Mammary epithelial cell (primary cell): ENCODE data around the gene STX8.

Experiments
- EZH2 ChIP-seq: IDR thresholded peaks from 2 replicates; pipeline ENCODE4 v1.6.1; 2012; ENCODE audit warnings: low read length, inconsistent platforms, borderline replicate concordance
- TF ChIP-seq, protein P1 (sequence below), 2 donors: IDR thresholded peaks in 1 of 2; conservative IDR thresholded peaks in 1 of 2; 2 replicates each; pipeline ENCODE4 v1.5.1; 2011 to 2012; ENCODE audit warnings: inconsistent platforms in 2 of 2, low read length in 2 of 2, mild to moderate bottlenecking in 2 of 2, control low read depth in 1 of 2, low read depth in 1 of 2; ENCODE audit not compliant: insufficient read depth in 1 of 2; ENCODE audit errors: extremely low read depth in 1 of 2

DNA sequence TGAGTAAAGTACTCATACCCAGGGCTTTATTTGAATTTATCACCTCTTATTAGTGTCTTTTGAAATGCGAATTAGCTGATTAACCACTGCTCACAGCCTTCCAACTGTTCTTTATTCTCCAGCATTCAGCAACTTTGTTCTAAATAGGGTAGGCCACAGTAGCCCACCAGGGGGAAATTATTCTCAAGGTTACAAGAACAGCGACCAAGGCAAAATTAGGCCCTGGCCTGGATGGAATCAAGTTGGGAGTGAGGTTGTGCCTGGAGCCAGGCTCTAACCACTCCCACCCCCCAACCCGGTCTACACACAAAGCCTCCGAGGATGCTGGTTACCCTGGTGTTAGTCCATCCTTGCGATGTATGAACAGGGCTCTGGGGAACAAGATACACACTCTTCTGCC, 245.5 kb downstream of the STX8 start:
- TF ChIP-seq, protein P1, sequence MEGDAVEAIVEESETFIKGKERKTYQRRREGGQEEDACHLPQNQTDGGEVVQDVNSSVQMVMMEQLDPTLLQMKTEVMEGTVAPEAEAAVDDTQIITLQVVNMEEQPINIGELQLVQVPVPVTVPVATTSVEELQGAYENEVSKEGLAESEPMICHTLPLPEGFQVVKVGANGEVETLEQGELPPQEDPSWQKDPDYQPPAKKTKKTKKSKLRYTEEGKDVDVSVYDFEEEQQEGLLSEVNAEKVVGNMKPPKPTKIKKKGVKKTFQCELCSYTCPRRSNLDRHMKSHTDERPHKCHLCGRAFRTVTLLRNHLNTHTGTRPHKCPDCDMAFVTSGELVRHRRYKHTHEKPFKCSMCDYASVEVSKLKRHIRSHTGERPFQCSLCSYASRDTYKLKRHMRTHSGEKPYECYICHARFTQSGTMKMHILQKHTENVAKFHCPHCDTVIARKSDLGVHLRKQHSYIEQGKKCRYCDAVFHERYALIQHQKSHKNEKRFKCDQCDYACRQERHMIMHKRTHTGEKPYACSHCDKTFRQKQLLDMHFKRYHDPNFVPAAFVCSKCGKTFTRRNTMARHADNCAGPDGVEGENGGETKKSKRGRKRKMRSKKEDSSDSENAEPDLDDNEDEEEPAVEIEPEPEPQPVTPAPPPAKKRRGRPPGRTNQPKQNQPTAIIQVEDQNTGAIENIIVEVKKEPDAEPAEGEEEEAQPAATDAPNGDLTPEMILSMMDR (conservative IDR thresholded peaks at IDR 0.05 in 1 of 2, IDR thresholded peaks at IDR 0.05 in 1 of 2; ENCODE audit: extremely low read depth in 1 of 2, insufficient read depth in 1 of 2, low read depth in 1 of 2, low read length in 2 of 2): no peak
- TF ChIP-seq EZH2: no peak
